Skeletal muscle cell (primary cell): ENCODE results near the gene GPR157.
"Not testable (repeated sequence)": the region's sequence is repeated elsewhere in the genome, so short reads cannot be mapped to it uniquely, and the experiment has no call there.

Experiments
- DNase-seq: peaks from one replicate; pipeline ENCODE4 v3.0.0-alpha.2; 2010; ENCODE audit warnings: low read depth
- H3K4me3 ChIP-seq: 2 replicates; pipeline ENCODE4 v1.5.1; 2011; ENCODE audit warnings: low read depth, mild to moderate bottlenecking, control low read depth, low read length, moderate library complexity

Gene GPR157

GRCh38 chr1:9097947-9098705 lies 30.8 kb downstream of the GPR157 start:
- no peak overlapping the region for H3K4me3 ChIP-seq
- DNase-seq, result no peak

- no peak overlapping the region for H3K4me3 ChIP-seq
- DNase-seq, result no peak
Measured at GRCh38 chr1:9095818-9096217, 33.1 kb downstream of the GPR157 start.

- DNase-seq, H3K4me3 ChIP-seq: not testable (repeated sequence)
Measured at GRCh38 chr1:9093996-9094595, 34.8 kb downstream of the GPR157 start.

GRCh38 chr1:9093581-9093980 lies 35.3 kb downstream of the GPR157 start:
- DNase-seq, result no peak
- H3K4me3 ChIP-seq, result no peak overlapping the region

- no peak overlapping the region for H3K4me3 ChIP-seq
- no peak for DNase-seq
Measured at GRCh38 chr1:9093091-9093490, 35.8 kb downstream of the GPR157 start.

GRCh38 chr1:9088807-9089206 lies 40.1 kb downstream of the GPR157 start:
- H3K4me3 ChIP-seq, result no peak overlapping the region
- DNase-seq, result no peak

- DNase-seq, result no peak
Measured at GRCh38 chr1:9087411-9088125, 41.3 kb downstream of the GPR157 start.

GRCh38 chr1:9086796-9087195 lies 42.1 kb downstream of the GPR157 start:
- H3K4me3 ChIP-seq, result no peak overlapping the region
- no peak for DNase-seq

More at GRCh38 chr1:9087411-9088125, 41.3 kb downstream of the GPR157 start:
- H3K4me3 ChIP-seq, result no peak overlapping the region

- DNase-seq, result no peak
- H3K4me3 ChIP-seq, result no peak overlapping the region
Measured at GRCh38 chr1:9086045-9086444, 42.9 kb downstream of the GPR157 start.

GRCh38 chr1:9085306-9085940 lies 43.5 kb downstream of the GPR157 start:
- DNase-seq, result no peak
- no peak overlapping the region for H3K4me3 ChIP-seq

GRCh38 chr1:9084906-9085305 lies 44.0 kb downstream of the GPR157 start:
- DNase-seq, result no peak

GRCh38 chr1:9081473-9081872 lies 47.4 kb downstream of the GPR157 start:
- DNase-seq, result no peak
- no peak overlapping the region for H3K4me3 ChIP-seq

More at GRCh38 chr1:9084906-9085305, 44.0 kb downstream of the GPR157 start:
- no peak overlapping the region for H3K4me3 ChIP-seq

- no peak overlapping the region for H3K4me3 ChIP-seq
- no peak for DNase-seq
Measured at GRCh38 chr1:9080705-9081291, 48.1 kb downstream of the GPR157 start.

GRCh38 chr1:9079988-9080704 lies 48.8 kb downstream of the GPR157 start:
- H3K4me3 ChIP-seq, result no peak overlapping the region
- DNase-seq, result no peak

GRCh38 chr1:9078752-9079500 lies 50.0 kb downstream of the GPR157 start:
- H3K4me3 ChIP-seq, result no peak overlapping the region
- DNase-seq, result no peak

GRCh38 chr1:9078015-9078751 lies 50.7 kb downstream of the GPR157 start:
- no peak for DNase-seq
- no peak overlapping the region for H3K4me3 ChIP-seq

- no peak for DNase-seq
- no peak overlapping the region for H3K4me3 ChIP-seq
Measured at GRCh38 chr1:9075022-9075421, 53.9 kb downstream of the GPR157 start.

- no peak overlapping the region for H3K4me3 ChIP-seq
- no peak for DNase-seq
Measured at GRCh38 chr1:9073143-9073542, 55.8 kb downstream of the GPR157 start.
